BLaER1 treated with 17β-estradiol and CSF1 and Interleukin-3, amounts not matched to agents 10 nM and 100 nM (cell line): Measurements from ENCODE around the gene KPNA4.
A peak's percentile ranks its signal among the peaks of the same experiment; 100 is the strongest.
"Not testable (repeated sequence)": the region's sequence is repeated elsewhere in the genome, so short reads cannot be mapped to it uniquely, and the experiment has no call there.

Experiments
- H3K27ac ChIP-seq, 11 experiments: shearing (Covaris generic); formaldehyde crosslinking; 2 replicates each; pipeline ENCODE4 v1.8.1; 2022
- H3K27me3 ChIP-seq, 11 experiments: shearing (Covaris generic); formaldehyde crosslinking; 2 replicates each; pipeline ENCODE4 v1.8.1; 2022
- H3K36me3 ChIP-seq, 11 experiments: shearing (Covaris generic); formaldehyde crosslinking; 2 replicates each; pipeline ENCODE4 v1.8.1; 2022
- H3K4me1 ChIP-seq, 10 experiments: shearing (Covaris generic); formaldehyde crosslinking; 2 replicates each; pipeline ENCODE4 v1.8.1; 2022
- H3K4me2 ChIP-seq, 11 experiments: shearing (Covaris generic); formaldehyde crosslinking; 2 replicates each; pipeline ENCODE4 v1.8.1; 2022
- H3K4me3 ChIP-seq, 10 experiments: shearing (Covaris generic); formaldehyde crosslinking; 2 replicates each; pipeline ENCODE4 v1.8.1; 2022
- H3K9ac ChIP-seq, 11 experiments: shearing (Covaris generic); formaldehyde crosslinking; 2 replicates each; pipeline ENCODE4 v1.8.1; 2022
- H3K9me3 ChIP-seq, 11 experiments: shearing (Covaris generic); formaldehyde crosslinking; replicated peaks in 1 of 11; 2 replicates each; pipeline ENCODE4 v1.8.1; 2022
- H4K20me1 ChIP-seq, 11 experiments: shearing (Covaris generic); formaldehyde crosslinking; 2 replicates each; pipeline ENCODE4 v1.8.1; 2022
- Cebpa-rat ChIP-seq, 11 experiments: shearing (Covaris generic); IDR thresholded peaks; 2 replicates each; pipeline ENCODE4 v1.8.1; 2022

KPNA4 gene

GRCh38 chr3:160544844-160545503 is 20.4 kb downstream of the KPNA4 start:
- Histone ChIP-seq H3K4me3 (no peak overlapping the region), H4K20me1 (peaks cover 55 to 99% (median 83%) of the 10 kb centered on the region in 11 experiments), H3K27ac (no peak overlapping the region), H3K4me2 (peak overlapping the region in 6 of 11 experiments; percentile 12 to 33 (median 18); a peak in 8 of 22 replicates), H3K27me3 (no peaks in the 10 kb centered on the region), H3K9ac (no peak overlapping the region), H3K4me1 (peaks cover 9 to 33% (median 16%) of the 10 kb centered on the region in 10 experiments; a peak in 16 of 20 replicates), H3K36me3 (peaks cover 14 to 63% (median 45%) of the 10 kb centered on the region in 11 experiments; a peak in 21 of 22 replicates), H3K9me3 (peaks cover 10 to 45% (median 27%) of the 10 kb centered on the region in 11 experiments)
- no peak for TF ChIP-seq Cebpa-rat (IDR thresholded peaks at IDR 0.05)

- peaks cover 67 to 100% (median 95%) of the 10 kb centered on the region in 11 experiments for H4K20me1 ChIP-seq
- no peak for TF ChIP-seq Cebpa-rat (IDR thresholded peaks at IDR 0.05)
Observed at GRCh38 chr3:160540551-160540950, 24.8 kb downstream of the KPNA4 start.

DNA sequence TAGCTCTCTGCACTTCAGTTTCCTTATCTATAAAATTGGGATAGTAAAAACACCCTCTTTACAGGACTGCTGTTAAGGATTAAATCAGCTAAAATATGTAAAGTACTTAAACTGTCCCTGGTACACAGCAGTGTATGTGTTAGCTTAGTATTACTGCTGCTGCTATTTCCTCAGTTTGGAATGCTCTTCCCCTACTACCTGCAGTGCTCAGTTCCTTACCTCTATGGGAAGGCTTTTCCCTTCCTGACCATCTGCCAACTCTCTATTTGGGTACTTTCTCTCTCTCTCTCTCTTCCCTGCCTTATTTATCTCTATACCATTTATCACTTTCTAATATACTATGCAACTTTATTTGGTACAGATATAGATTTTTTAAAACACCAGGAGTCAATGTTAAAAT is 26.5 kb downstream of the KPNA4 start:
- Histone ChIP-seq H3K4me3 (no peak overlapping the region), H3K4me2 (no peak overlapping the region), H3K4me1 (peaks cover 0 to 7% (median 0%) of the 10 kb centered on the region in 10 experiments; a peak in 2 of 20 replicates), H3K36me3 (peaks cover 26 to 44% (median 40%) of the 10 kb centered on the region in 11 experiments), H4K20me1 (peaks cover 57 to 99% (median 82%) of the 10 kb centered on the region in 11 experiments), H3K27ac (no peak overlapping the region), H3K27me3 (no peaks in the 10 kb centered on the region), H3K9me3 (peaks cover 0 to 12% (median 0%) of the 10 kb centered on the region in 11 experiments; a peak in 4 of 22 replicates), H3K9ac (no peak overlapping the region)
- no peak for TF ChIP-seq Cebpa-rat (IDR thresholded peaks at IDR 0.05)

More at GRCh38 chr3:160540551-160540950, 24.8 kb downstream of the KPNA4 start:
- H3K9me3 ChIP-seq: peaks cover 0 to 16% (median 0%) of the 10 kb centered on the region in 11 experiments; a peak in 4 of 22 replicates
- no peaks in the 10 kb centered on the region for H3K27me3 ChIP-seq
- H3K4me2 ChIP-seq: no peak overlapping the region
- no peak overlapping the region for H3K4me3 ChIP-seq
- no peak overlapping the region for H3K9ac ChIP-seq
- H3K36me3 ChIP-seq: peaks cover 15 to 32% (median 26%) of the 10 kb centered on the region in 11 experiments; a peak in 21 of 22 replicates
- H3K27ac ChIP-seq: no peak overlapping the region
- H3K4me1 ChIP-seq: peaks cover 3 to 12% (median 8%) of the 10 kb centered on the region in 10 experiments; a peak in 12 of 20 replicates

GRCh38 chr3:160537729-160538128 is 27.6 kb downstream of the KPNA4 start:
- Histone ChIP-seq H3K4me2 (no peak overlapping the region), H3K9ac (no peak overlapping the region), H4K20me1 (peaks cover 46 to 99% (median 71%) of the 10 kb centered on the region in 11 experiments), H3K27me3 (no peaks in the 10 kb centered on the region), H3K4me1 (peaks cover 0 to 7% (median 0%) of the 10 kb centered on the region in 10 experiments; a peak in 1 of 20 replicates), H3K36me3 (peaks cover 29 to 47% (median 42%) of the 10 kb centered on the region in 11 experiments), H3K4me3 (no peak overlapping the region), H3K9me3 (0 out of 22 replicates have a peak, but pooled peaks cover 0 to 4% (median 0%) of the 10 kb centered on the region in 11 experiments), H3K27ac (no peak overlapping the region)
- TF ChIP-seq Cebpa-rat (IDR thresholded peaks at IDR 0.05): no peak

DNA sequence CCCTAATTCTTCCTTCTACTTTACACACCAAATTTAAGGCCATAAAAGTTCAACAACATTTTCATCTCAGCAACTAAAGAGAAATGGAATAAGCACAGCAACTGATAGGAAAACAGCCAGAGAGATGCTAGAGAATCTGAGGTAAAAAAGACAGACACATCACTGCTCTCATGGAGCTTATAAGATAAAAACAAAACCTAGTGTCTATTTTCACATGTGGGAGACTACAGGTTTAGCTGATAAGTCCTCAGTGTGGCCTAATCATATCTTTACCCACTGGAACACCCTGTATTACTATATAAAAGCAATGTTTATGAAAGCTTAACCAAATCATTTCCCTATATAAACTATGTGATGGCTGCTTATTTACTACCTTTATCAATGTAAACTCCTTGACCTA is 33.0 kb downstream of the KPNA4 start:
- Histone ChIP-seq H3K36me3 (peaks cover 74 to 90% (median 87%) of the 10 kb centered on the region in 11 experiments), H3K27me3 (no peaks in the 10 kb centered on the region)
- TF ChIP-seq Cebpa-rat (IDR thresholded peaks at IDR 0.05): no peak

GRCh38 chr3:160531311-160531710 is 34.1 kb downstream of the KPNA4 start:
- Histone ChIP-seq H3K4me3 (no peak overlapping the region), H3K4me1 (no peaks in the 10 kb centered on the region), H3K36me3 (peaks cover 84 to 100% (median 98%) of the 10 kb centered on the region in 11 experiments), H3K9me3 (no peaks in the 10 kb centered on the region), H3K27ac (no peak overlapping the region), H4K20me1 (peaks cover 0 to 86% (median 20%) of the 10 kb centered on the region in 11 experiments; a peak in 14 of 22 replicates), H3K4me2 (no peak overlapping the region), H3K9ac (no peak overlapping the region), H3K27me3 (no peaks in the 10 kb centered on the region)
- TF ChIP-seq Cebpa-rat (IDR thresholded peaks at IDR 0.05): no peak

More for the DNA sequence above, 33.0 kb downstream of the KPNA4 start:
- Histone ChIP-seq H3K9me3 (no peaks in the 10 kb centered on the region), H3K9ac (no peak overlapping the region), H3K4me2 (no peak overlapping the region), H3K4me3 (no peak overlapping the region), H3K27ac (no peak overlapping the region), H4K20me1 (peaks cover 6 to 87% (median 29%) of the 10 kb centered on the region in 11 experiments), H3K4me1 (no peaks in the 10 kb centered on the region; a peak in 1 of 20 replicates)

- peaks cover 89 to 98% (median 95%) of the 10 kb centered on the region in 11 experiments for H3K36me3 ChIP-seq
- H3K4me1 ChIP-seq, H3K4me3 ChIP-seq, H3K9me3 ChIP-seq, H3K27me3 ChIP-seq, H3K4me2 ChIP-seq, H3K9ac ChIP-seq, H3K27ac ChIP-seq: not testable (repeated sequence)
- H4K20me1 ChIP-seq: peaks cover 0 to 60% (median 12%) of the 10 kb centered on the region in 11 experiments; a peak in 12 of 22 replicates
Observed at GRCh38 chr3:160516391-160516790, 49.0 kb downstream of the KPNA4 start.

- H3K4me3 ChIP-seq: no peak overlapping the region
- H3K9ac ChIP-seq: no peak overlapping the region
- H3K27ac ChIP-seq: no peak overlapping the region
- H3K36me3 ChIP-seq: peaks cover 68 to 99% (median 83%) of the 10 kb centered on the region in 11 experiments
- H3K4me2 ChIP-seq: no peak overlapping the region
- no peaks in the 10 kb centered on the region for H3K4me1 ChIP-seq
- TF ChIP-seq Cebpa-rat (IDR thresholded peaks at IDR 0.05): no peak
- H4K20me1 ChIP-seq: peaks cover 0 to 11% (median 4%) of the 10 kb centered on the region in 11 experiments; a peak in 9 of 22 replicates
- H3K9me3 ChIP-seq: no peaks in the 10 kb centered on the region
- H3K27me3 ChIP-seq: no peaks in the 10 kb centered on the region
Observed at GRCh38 chr3:160501325-160501724, 64.0 kb downstream of the KPNA4 start.

DNA sequence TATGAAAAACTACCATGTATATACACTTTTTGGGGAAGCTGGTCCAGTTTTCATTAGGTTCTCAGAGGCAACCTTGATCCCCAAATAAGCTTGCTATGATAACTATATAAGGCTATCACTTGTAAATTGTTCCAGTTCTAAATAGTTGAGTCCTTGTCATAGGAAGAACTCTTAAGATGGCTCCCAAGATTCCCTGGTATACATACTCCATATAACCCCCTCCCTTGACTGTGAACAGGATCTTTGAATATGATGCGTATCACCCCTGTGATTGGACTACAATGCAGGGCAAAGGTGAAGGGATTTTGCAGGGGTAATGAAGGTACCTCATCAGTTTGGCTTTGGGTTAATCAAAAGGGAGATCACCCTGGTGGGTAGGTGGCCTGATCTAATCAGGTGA is 67.2 kb downstream of the KPNA4 start:
- H3K9ac ChIP-seq: no peak overlapping the region
- no peaks in the 10 kb centered on the region for H4K20me1 ChIP-seq
- no peak overlapping the region for H3K4me3 ChIP-seq
- H3K4me1 ChIP-seq: no peaks in the 10 kb centered on the region
- TF ChIP-seq Cebpa-rat (IDR thresholded peaks at IDR 0.05): no peak
- peaks cover 48 to 77% (median 54%) of the 10 kb centered on the region in 11 experiments for H3K36me3 ChIP-seq
- H3K27me3 ChIP-seq: no peaks in the 10 kb centered on the region
- H3K27ac ChIP-seq: no peak overlapping the region
- no peak overlapping the region for H3K4me2 ChIP-seq
- H3K9me3 ChIP-seq: no peaks in the 10 kb centered on the region
